ENCODE measurements around the gene CKAP2L. TPM values are rescaled to one million over a fixed set of nuclear protein-coding genes. Genes with fewer than 3 reads are reported as not detected.
A peak's percentile ranks its signal among the peaks of the same experiment; 100 is the strongest.

CKAP2L gene
- polyA plus RNA-seq (ENCODE audit: insufficient read length in 4 of 4), result 10 to 100 TPM; 12.5 to 15.4 (median 13.8) TPM

- DNase-seq (ENCODE audit: low read depth in 4 of 4, low spot score in 2 of 4), result peak; percentile 82 to 95 (median 89)
Observed at GRCh38 chr2:112764071-112765044, at the start of gene CKAP2L. TSS of gene CKAP2L (minus strand) at chr2:112764609. CDS start at chr2:112764598, 11 bp downstream.

GRCh38 chr2:112813280-112813966 is 49.0 kb upstream of the CKAP2L start:
- DNase-seq (ENCODE audit: low read depth in 4 of 4, low spot score in 2 of 4), result no peak

GRCh38 chr2:112812318-112813267 is 48.2 kb upstream of the CKAP2L start:
- no peak for DNase-seq (ENCODE audit: low read depth in 4 of 4, low spot score in 2 of 4)

GRCh38 chr2:112811841-112812306 is 47.5 kb upstream of the CKAP2L start:
- DNase-seq (ENCODE audit: low read depth in 4 of 4, low spot score in 2 of 4), result no peak

GRCh38 chr2:112811276-112811831 is 46.9 kb upstream of the CKAP2L start:
- no peak for DNase-seq (ENCODE audit: low read depth in 4 of 4, low spot score in 2 of 4)

GRCh38 chr2:112809112-112809511 is 44.7 kb upstream of the CKAP2L start:
- no peak for DNase-seq (ENCODE audit: low read depth in 4 of 4, low spot score in 2 of 4)

- no peak for DNase-seq (ENCODE audit: low read depth in 4 of 4, low spot score in 2 of 4)
Observed at GRCh38 chr2:112807233-112807807, 42.9 kb upstream of the CKAP2L start.

- DNase-seq (ENCODE audit: low read depth in 4 of 4, low spot score in 2 of 4), result no peak
Observed at GRCh38 chr2:112805542-112805941, 41.1 kb upstream of the CKAP2L start.

GRCh38 chr2:112803691-112804521 is 39.5 kb upstream of the CKAP2L start:
- no peak for DNase-seq (ENCODE audit: low read depth in 4 of 4, low spot score in 2 of 4)

GRCh38 chr2:112800881-112801583 is 36.6 kb upstream of the CKAP2L start:
- no peak for DNase-seq (ENCODE audit: low read depth in 4 of 4, low spot score in 2 of 4)

GRCh38 chr2:112798979-112799975 is 34.9 kb upstream of the CKAP2L start:
- no peak for DNase-seq (ENCODE audit: low read depth in 4 of 4, low spot score in 2 of 4)

- DNase-seq (ENCODE audit: low read depth in 4 of 4, low spot score in 2 of 4), result no peak
Observed at GRCh38 chr2:112796486-112796885, 32.1 kb upstream of the CKAP2L start.

GRCh38 chr2:112795774-112796173 is 31.4 kb upstream of the CKAP2L start:
- DNase-seq (ENCODE audit: low read depth in 4 of 4, low spot score in 2 of 4), result peak in 2 of 4 donors; percentile 5 to 19

GRCh38 chr2:112794841-112795240 is 30.4 kb upstream of the CKAP2L start:
- no peak for DNase-seq (ENCODE audit: low read depth in 4 of 4, low spot score in 2 of 4)

- no peak for DNase-seq (ENCODE audit: low read depth in 4 of 4, low spot score in 2 of 4)
Observed at GRCh38 chr2:112794131-112794733, 29.8 kb upstream of the CKAP2L start.

- no peak for DNase-seq (ENCODE audit: low read depth in 4 of 4, low spot score in 2 of 4)
Observed at GRCh38 chr2:112793449-112793978, 29.1 kb upstream of the CKAP2L start.

Data from left renal cortex interstitium (tissue), 4 donors.